Omental fat pad (tissue), 4 donors: ENCODE data around the gene ABHD12. TPM values are rescaled to one million over a fixed set of nuclear protein-coding genes. Genes with fewer than 3 reads are reported as not detected.

Experiments
- ATAC-seq: fragments of 150-250 bp; one replicate; pipeline ENCODE4 v1.9.1; 2016; ENCODE audit warnings: mild to moderate bottlenecking, moderate library complexity; ENCODE audit not compliant: low FRiP score
- DNase-seq: peaks from one replicate; pipeline ENCODE4 v3.0.0-alpha.2; 2019; ENCODE audit warnings: low spot score
- CTCF ChIP-seq, 3 donors: fragments of 450-650 bp; IDR thresholded peaks; one replicate each; pipeline ENCODE4 v1.5.1; 2016 to 2017; ENCODE audit warnings: antibody characterized with exemption in 3 of 3, mild to moderate bottlenecking in 3 of 3, moderate library complexity in 2 of 3
- total RNA-seq, 4 donors: library from RNA; depleted of rRNA; stranded (reverse); fragments of >200 nt; gene quantifications; one replicate each; pipeline ENCODE4 v1.1.0, GENCODE V29; 2016

ABHD12 gene
- total RNA-seq, 4 donors from 2014 or later, result 30.3 to 46.3 (median 38.4) TPM

GRCh38 chr20:25364180-25364788 is 26.4 kb downstream of the ABHD12 start:
- no peak for DNase-seq
- no peak for ATAC-seq
- no peak for TF ChIP-seq CTCF (IDR thresholded peaks at IDR 0.05)

GRCh38 chr20:25361287-25361683 is 29.4 kb downstream of the ABHD12 start:
- DNase-seq (no peak), ATAC-seq (no peak)
- TF ChIP-seq CTCF (IDR thresholded peaks at IDR 0.05), result no peak

- no peak for TF ChIP-seq CTCF (IDR thresholded peaks at IDR 0.05)
- DNase-seq (no peak), ATAC-seq (no peak)
These were observed 29.9 kb downstream of the ABHD12 start for GRCh38 chr20:25360631-25361286.

- ATAC-seq (no peak), DNase-seq (no peak)
- TF ChIP-seq CTCF (IDR thresholded peaks at IDR 0.05), result no peak
These were observed 34.2 kb downstream of the ABHD12 start for GRCh38 chr20:25356271-25356933.

GRCh38 chr20:25355866-25356265 is 34.8 kb downstream of the ABHD12 start:
- TF ChIP-seq CTCF (IDR thresholded peaks at IDR 0.05), result no peak
- DNase-seq, result no peak
- no peak for ATAC-seq

GRCh38 chr20:25355011-25355595 is 35.5 kb downstream of the ABHD12 start:
- DNase-seq (no peak), ATAC-seq (no peak)
- TF ChIP-seq CTCF (IDR thresholded peaks at IDR 0.05), result no peak
